Liver (tissue), 9 donors: ENCODE measurements around the gene WDR48. TPM values are rescaled to one million over a fixed set of nuclear protein-coding genes. Genes with fewer than 3 reads are reported as not detected.

Experiments
- DNase-seq: peaks from one replicate; pipeline ENCODE4 v3.0.0-alpha.2; 2017; ENCODE audit warnings: low spot score
- H3K27ac ChIP-seq, 2 donors: one replicate each; pipeline ENCODE4 v1.7.0; 2013; ENCODE audit warnings: inconsistent platforms in 2 of 2, low read length in 2 of 2, control low read depth in 1 of 2, low read depth in 1 of 2, mild to moderate bottlenecking in 1 of 2
- H3K27me3 ChIP-seq, 4 donors: one replicate each; pipeline versions ENCODE4 v1.6.1 to v1.7.0; 2013; ENCODE audit warnings: low read length in 3 of 4, inconsistent platforms in 1 of 4, mild to moderate bottlenecking in 1 of 4, moderate library complexity in 1 of 4; ENCODE audit not compliant: control insufficient read depth in 4 of 4, insufficient read depth in 4 of 4
- H3K36me3 ChIP-seq, 4 donors: one replicate each; pipeline versions ENCODE4 v1.6.1 to v1.7.0; 2013; ENCODE audit warnings: low read length in 3 of 4, mild to moderate bottlenecking in 3 of 4, low read depth in 1 of 4, moderate library complexity in 1 of 4; ENCODE audit not compliant: control insufficient read depth in 4 of 4, insufficient read depth in 3 of 4
- H3K4me1 ChIP-seq, 4 donors: one replicate each; pipeline versions ENCODE4 v1.6.1 to v1.7.0; 2013; ENCODE audit warnings: low read length in 3 of 4, mild to moderate bottlenecking in 3 of 4, moderate library complexity in 1 of 4; ENCODE audit not compliant: control insufficient read depth in 4 of 4, insufficient read depth in 4 of 4
- H3K4me3 ChIP-seq, 3 donors: one replicate each; pipeline versions ENCODE4 v1.6.1 to v1.7.0; 2013; ENCODE audit warnings: low read length in 3 of 3, control low read depth in 1 of 3, low read depth in 1 of 3, mild to moderate bottlenecking in 1 of 3
- H3K9ac ChIP-seq, 2 donors: one replicate each; pipeline ENCODE4 v1.7.0; 2013; ENCODE audit warnings: low read length in 2 of 2, mild to moderate bottlenecking in 2 of 2, moderate library complexity in 2 of 2, control low read depth in 1 of 2, low read depth in 1 of 2
- H3K9me3 ChIP-seq, 4 donors: one replicate each; pipeline versions ENCODE4 v1.6.1 to v1.7.0; 2013; ENCODE audit warnings: low read length in 3 of 4; ENCODE audit not compliant: control insufficient read depth in 4 of 4
- EGR1 ChIP-seq, 2 donors: IDR thresholded peaks; 2 replicates each; pipeline ENCODE4 v1.6.1; 2016 to 2018; ENCODE audit warnings: antibody characterized with exemption in 2 of 2, low read depth in 2 of 2
- FOXA1 ChIP-seq: IDR thresholded peaks from 2 replicates; pipeline ENCODE4 v1.6.1; 2016; ENCODE audit warnings: antibody characterized with exemption
- FOXA2 ChIP-seq: IDR thresholded peaks from 2 replicates; pipeline ENCODE4 v1.6.1; 2016; ENCODE audit warnings: antibody characterized with exemption
- GABPA ChIP-seq, 2 donors: IDR thresholded peaks in 1 of 2; conservative IDR thresholded peaks in 1 of 2; 2 replicates each; pipeline ENCODE4 v1.6.1; 2016; ENCODE audit warnings: antibody characterized with exemption in 2 of 2, mild to moderate bottlenecking in 1 of 2, moderate library complexity in 1 of 2
- HNF4A ChIP-seq, 2 donors: conservative IDR thresholded peaks; 2 replicates each; pipeline ENCODE4 v1.6.1; 2016; ENCODE audit warnings: antibody characterized with exemption in 2 of 2, mild to moderate bottlenecking in 2 of 2
- HNF4G ChIP-seq: IDR thresholded peaks from 2 replicates; pipeline ENCODE4 v1.6.1; 2016; ENCODE audit warnings: antibody characterized with exemption
- NR2F2 ChIP-seq: IDR thresholded peaks from 2 replicates; pipeline ENCODE4 v1.6.1; 2016; ENCODE audit warnings: antibody characterized with exemption
- RAD21 ChIP-seq, 2 donors: IDR thresholded peaks; 2 replicates each; pipeline ENCODE4 v1.6.1; 2016; ENCODE audit warnings: antibody characterized with exemption in 2 of 2, mild to moderate bottlenecking in 2 of 2
- SP1 ChIP-seq: IDR thresholded peaks from 2 replicates; pipeline ENCODE4 v1.6.1; 2018; ENCODE audit warnings: antibody characterized with exemption, mild to moderate bottlenecking
- TAF1 ChIP-seq: conservative IDR thresholded peaks from 2 replicates; pipeline ENCODE4 v1.6.1; 2016; ENCODE audit warnings: antibody characterized with exemption, mild to moderate bottlenecking
- YY1 ChIP-seq: IDR thresholded peaks from 2 replicates; pipeline ENCODE4 v1.6.1; 2016; ENCODE audit warnings: antibody characterized with exemption, mild to moderate bottlenecking
- WGBS: extraction: QIAGEN DNeasy Blood & Tissue Kit; methylation state at CpG from one replicate; pipeline ENCODE4 v1.1.7; 2013; 5-methylcytosine and 5-hydroxymethylcytosine counted together
- polyA plus RNA-seq, 2 donors: library from polyadenylated mRNA; stranded (reverse) in 1 of 2; unstranded in 1 of 2; fragments of 200-250 nt in 1 of 2; fragments of >200 nt in 1 of 2; fragmentation: Nextera tagmentation in 1 of 2; extraction: Ambion mirVana in 1 of 2; gene quantifications; one replicate each; pipeline versions ENCODE4 v1.2.1 to v1.2.3, GENCODE V29; 2013 to 2015
- total RNA-seq, 2 donors: library from RNA; depleted of rRNA; stranded (reverse); fragments of >200 nt; gene quantifications; one replicate each; pipeline ENCODE4 v1.2.3, GENCODE V29; 2014
- TF ChIP-seq, protein P1 (sequence below): IDR thresholded peaks from 2 replicates; pipeline ENCODE4 v1.6.1; 2016; ENCODE audit warnings: antibody characterized with exemption, mild to moderate bottlenecking
- TF ChIP-seq, protein P2 (sequence below): IDR thresholded peaks from 2 replicates; pipeline ENCODE4 v1.6.1; 2016; ENCODE audit warnings: antibody characterized with exemption
- TF ChIP-seq, protein P3 (sequence below): fragments of 150-350 bp; IDR thresholded peaks from 2 replicates; pipeline ENCODE4 v1.5.1; 2017; ENCODE audit warnings: improper control_type of control experiment, low read depth, low read length; ENCODE audit not compliant: missing input control
- TF ChIP-seq, protein P4 (sequence below): IDR thresholded peaks from 2 replicates; pipeline ENCODE4 v1.6.1; 2016; ENCODE audit warnings: antibody characterized with exemption
- TF ChIP-seq, protein P5 (sequence below): IDR thresholded peaks from 2 replicates; pipeline ENCODE4 v1.6.1; 2016; ENCODE audit warnings: antibody characterized with exemption
- donor health status: healthy.
- donor health status: healthy.
- donor health status: healthy.
- donor health status: healthy.
- donor health status: healthy.

The WDR48 gene
- total and polyA plus RNA-seq, 4 donors, result 8.0 to 24.9 (median 16.5) TPM

DNA sequence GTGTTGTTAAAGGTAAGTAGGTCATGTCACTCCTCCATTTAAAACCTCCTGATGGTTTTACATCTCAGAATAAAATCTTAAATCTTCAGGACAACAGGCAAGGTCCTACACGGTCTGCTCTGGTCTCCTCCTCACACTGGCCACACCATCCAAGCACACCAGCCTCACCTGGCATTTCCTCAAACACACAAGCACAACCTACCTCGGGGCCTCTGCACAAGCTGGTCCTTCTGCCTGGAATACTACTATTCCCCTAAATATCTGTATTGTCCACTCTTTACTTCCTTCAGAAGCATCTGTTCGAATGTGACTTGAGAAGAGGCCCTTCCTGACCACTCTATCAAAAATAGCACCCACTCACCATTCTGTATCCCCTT, 53.9 kb downstream of the WDR48 start (continued):
- TF ChIP-seq, protein P1, sequence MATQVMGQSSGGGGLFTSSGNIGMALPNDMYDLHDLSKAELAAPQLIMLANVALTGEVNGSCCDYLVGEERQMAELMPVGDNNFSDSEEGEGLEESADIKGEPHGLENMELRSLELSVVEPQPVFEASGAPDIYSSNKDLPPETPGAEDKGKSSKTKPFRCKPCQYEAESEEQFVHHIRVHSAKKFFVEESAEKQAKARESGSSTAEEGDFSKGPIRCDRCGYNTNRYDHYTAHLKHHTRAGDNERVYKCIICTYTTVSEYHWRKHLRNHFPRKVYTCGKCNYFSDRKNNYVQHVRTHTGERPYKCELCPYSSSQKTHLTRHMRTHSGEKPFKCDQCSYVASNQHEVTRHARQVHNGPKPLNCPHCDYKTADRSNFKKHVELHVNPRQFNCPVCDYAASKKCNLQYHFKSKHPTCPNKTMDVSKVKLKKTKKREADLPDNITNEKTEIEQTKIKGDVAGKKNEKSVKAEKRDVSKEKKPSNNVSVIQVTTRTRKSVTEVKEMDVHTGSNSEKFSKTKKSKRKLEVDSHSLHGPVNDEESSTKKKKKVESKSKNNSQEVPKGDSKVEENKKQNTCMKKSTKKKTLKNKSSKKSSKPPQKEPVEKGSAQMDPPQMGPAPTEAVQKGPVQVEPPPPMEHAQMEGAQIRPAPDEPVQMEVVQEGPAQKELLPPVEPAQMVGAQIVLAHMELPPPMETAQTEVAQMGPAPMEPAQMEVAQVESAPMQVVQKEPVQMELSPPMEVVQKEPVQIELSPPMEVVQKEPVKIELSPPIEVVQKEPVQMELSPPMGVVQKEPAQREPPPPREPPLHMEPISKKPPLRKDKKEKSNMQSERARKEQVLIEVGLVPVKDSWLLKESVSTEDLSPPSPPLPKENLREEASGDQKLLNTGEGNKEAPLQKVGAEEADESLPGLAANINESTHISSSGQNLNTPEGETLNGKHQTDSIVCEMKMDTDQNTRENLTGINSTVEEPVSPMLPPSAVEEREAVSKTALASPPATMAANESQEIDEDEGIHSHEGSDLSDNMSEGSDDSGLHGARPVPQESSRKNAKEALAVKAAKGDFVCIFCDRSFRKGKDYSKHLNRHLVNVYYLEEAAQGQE, result no peak
- TF ChIP-seq TAF1 (no peak), EGR1 (IDR thresholded peaks at IDR 0.05; ENCODE audit: low read depth in 2 of 2) (no peak), FOXA1 (no peak)
- TF ChIP-seq, protein P2, sequence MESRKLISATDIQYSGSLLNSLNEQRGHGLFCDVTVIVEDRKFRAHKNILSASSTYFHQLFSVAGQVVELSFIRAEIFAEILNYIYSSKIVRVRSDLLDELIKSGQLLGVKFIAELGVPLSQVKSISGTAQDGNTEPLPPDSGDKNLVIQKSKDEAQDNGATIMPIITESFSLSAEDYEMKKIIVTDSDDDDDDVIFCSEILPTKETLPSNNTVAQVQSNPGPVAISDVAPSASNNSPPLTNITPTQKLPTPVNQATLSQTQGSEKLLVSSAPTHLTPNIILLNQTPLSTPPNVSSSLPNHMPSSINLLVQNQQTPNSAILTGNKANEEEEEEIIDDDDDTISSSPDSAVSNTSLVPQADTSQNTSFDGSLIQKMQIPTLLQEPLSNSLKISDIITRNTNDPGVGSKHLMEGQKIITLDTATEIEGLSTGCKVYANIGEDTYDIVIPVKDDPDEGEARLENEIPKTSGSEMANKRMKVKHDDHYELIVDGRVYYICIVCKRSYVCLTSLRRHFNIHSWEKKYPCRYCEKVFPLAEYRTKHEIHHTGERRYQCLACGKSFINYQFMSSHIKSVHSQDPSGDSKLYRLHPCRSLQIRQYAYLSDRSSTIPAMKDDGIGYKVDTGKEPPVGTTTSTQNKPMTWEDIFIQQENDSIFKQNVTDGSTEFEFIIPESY, result no peak

DNA sequence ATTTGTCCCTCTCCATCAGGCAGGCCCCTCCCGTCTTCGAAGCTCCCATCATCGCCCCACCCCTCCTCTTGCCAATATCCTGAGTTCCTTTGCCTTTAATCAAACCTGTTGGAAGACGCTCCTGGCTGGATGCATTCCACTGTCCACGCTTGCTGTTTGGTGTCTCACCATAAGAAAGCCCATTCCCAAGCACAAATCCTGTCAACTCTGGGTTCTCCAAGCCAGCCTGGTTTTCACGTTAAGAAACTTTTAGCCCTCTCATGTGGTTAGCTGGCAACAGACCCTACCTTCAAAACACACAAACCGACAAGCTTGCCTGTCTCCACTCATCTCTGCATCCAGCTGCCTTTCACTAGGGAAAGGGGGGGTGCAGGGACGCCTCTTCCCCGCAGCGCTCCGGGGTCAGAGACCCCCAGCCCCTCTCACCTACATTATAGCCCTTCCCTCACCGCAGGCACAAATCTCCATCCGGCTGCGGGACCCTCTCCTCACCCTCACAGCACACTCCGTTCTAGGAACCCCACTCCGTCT, 54.5 kb downstream of the WDR48 start:
- Histone ChIP-seq H3K36me3 (peaks cover 0 to 4% (median 0%) of the 10 kb centered on the region in 4 donors), H3K4me3 (peak overlapping the region; percentile 55 to 87 (median 81)), H3K4me1 (peaks cover 2 to 30% (median 20%) of the 10 kb centered on the region in 4 donors), H3K9ac (peak overlapping the region; percentile 46 to 50), H3K27ac (peak overlapping the region; percentile 82 to 91), H3K27me3 (no peaks in the 10 kb centered on the region), H3K9me3 (no peaks in the 10 kb centered on the region)
- WGBS, result 7% methylated on average over 16 of the region's 16 CpGs
- TF ChIP-seq TAF1 (no peak), NR2F2 (no peak), GABPA (IDR thresholded peaks at IDR 0.05 in 1 of 2, conservative IDR thresholded peaks at IDR 0.05 in 1 of 2) (no peak), HNF4G (no peak), FOXA1 (no peak), RAD21 (IDR thresholded peaks at IDR 0.05) (no peak), FOXA2 (no peak), HNF4A (conservative IDR thresholded peaks at IDR 0.05) (no peak), YY1 (no peak), SP1 (no peak)
- TF ChIP-seq, protein P2, result no peak
- TF ChIP-seq, protein P3, sequence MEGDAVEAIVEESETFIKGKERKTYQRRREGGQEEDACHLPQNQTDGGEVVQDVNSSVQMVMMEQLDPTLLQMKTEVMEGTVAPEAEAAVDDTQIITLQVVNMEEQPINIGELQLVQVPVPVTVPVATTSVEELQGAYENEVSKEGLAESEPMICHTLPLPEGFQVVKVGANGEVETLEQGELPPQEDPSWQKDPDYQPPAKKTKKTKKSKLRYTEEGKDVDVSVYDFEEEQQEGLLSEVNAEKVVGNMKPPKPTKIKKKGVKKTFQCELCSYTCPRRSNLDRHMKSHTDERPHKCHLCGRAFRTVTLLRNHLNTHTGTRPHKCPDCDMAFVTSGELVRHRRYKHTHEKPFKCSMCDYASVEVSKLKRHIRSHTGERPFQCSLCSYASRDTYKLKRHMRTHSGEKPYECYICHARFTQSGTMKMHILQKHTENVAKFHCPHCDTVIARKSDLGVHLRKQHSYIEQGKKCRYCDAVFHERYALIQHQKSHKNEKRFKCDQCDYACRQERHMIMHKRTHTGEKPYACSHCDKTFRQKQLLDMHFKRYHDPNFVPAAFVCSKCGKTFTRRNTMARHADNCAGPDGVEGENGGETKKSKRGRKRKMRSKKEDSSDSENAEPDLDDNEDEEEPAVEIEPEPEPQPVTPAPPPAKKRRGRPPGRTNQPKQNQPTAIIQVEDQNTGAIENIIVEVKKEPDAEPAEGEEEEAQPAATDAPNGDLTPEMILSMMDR, result no peak
- TF ChIP-seq, protein P4, sequence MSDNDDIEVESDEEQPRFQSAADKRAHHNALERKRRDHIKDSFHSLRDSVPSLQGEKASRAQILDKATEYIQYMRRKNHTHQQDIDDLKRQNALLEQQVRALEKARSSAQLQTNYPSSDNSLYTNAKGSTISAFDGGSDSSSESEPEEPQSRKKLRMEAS, result no peak
- TF ChIP-seq, protein P5, sequence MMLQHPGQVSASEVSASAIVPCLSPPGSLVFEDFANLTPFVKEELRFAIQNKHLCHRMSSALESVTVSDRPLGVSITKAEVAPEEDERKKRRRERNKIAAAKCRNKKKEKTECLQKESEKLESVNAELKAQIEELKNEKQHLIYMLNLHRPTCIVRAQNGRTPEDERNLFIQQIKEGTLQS, result no peak
- TF ChIP-seq, protein P1, result no peak
- peak; percentile 33 for DNase-seq
